ENCODE measurements around the gene CCR1. TPM values are rescaled to one million over a fixed set of nuclear protein-coding genes. Genes with fewer than 3 reads are reported as not detected.

The CCR1 gene
- total RNA-seq, 1 donor: 1.1 TPM

DNA sequence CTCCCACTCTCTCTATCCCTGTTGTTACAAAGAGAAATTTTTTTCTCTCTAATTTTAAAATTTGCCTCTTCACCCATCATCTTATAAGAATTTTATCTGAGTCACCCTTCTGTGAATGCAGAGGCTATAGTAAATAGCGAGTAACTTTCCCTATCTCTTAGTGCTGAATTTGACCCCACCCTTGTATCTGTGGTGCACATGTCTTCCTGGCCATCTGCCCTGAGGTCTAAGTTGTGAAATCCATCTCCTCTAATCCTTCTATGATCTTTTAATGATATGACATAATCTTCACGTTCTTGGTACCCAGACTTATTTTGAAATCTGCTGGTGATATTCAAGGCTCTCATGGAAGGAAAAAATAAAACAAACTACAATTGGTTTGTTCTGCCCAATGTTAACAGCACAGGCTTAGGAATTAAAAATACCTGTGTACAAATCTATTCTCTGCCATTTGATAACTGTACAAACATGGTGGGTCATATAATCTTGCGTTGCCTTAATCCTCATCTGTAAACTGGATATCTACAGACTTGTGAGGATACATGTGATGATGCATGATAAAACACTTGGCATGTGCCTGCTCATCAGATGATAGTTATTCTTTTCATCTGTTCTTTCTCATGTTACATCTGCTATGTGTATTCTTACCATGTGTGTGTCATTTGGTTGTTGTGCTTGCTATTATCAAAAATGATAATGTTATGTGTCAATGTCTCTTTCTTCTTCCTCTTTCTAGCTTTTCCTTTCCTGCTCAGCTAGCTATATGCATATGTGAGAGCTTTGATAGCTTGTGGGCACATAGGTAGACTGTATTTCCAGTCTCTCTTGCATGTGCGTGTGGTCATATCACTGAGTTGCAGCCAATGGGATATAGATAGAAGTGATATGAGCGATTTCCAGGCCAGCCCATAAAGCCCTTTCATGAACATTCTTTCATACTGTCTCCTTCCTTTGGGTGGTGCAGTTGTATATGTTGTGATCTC lies 20.4 kb upstream of the CCR1 start:
- TF ChIP-seq, protein P1, sequence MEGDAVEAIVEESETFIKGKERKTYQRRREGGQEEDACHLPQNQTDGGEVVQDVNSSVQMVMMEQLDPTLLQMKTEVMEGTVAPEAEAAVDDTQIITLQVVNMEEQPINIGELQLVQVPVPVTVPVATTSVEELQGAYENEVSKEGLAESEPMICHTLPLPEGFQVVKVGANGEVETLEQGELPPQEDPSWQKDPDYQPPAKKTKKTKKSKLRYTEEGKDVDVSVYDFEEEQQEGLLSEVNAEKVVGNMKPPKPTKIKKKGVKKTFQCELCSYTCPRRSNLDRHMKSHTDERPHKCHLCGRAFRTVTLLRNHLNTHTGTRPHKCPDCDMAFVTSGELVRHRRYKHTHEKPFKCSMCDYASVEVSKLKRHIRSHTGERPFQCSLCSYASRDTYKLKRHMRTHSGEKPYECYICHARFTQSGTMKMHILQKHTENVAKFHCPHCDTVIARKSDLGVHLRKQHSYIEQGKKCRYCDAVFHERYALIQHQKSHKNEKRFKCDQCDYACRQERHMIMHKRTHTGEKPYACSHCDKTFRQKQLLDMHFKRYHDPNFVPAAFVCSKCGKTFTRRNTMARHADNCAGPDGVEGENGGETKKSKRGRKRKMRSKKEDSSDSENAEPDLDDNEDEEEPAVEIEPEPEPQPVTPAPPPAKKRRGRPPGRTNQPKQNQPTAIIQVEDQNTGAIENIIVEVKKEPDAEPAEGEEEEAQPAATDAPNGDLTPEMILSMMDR (IDR thresholded peaks at IDR 0.05; ENCODE audit: extremely low read depth, low read depth, low read length): no peak
- DNase-seq (ENCODE audit: insufficient read length, low spot score, missing footprints): peak; percentile 21
- H3K27me3 ChIP-seq (ENCODE audit: insufficient read depth, low read length): peaks cover 43% of the 10 kb centered on the region
- H3K79me2 ChIP-seq (ENCODE audit: insufficient read depth, low read length): no peaks in the 10 kb centered on the region
- H3K4me1 ChIP-seq (ENCODE audit: insufficient read depth, low read length): no peaks in the 10 kb centered on the region
- H4K20me1 ChIP-seq (ENCODE audit: insufficient read depth, low read length): no peaks in the 10 kb centered on the region
- no peak overlapping the region for H3K4me3 ChIP-seq (ENCODE audit: insufficient read depth, low read length)
- H2AFZ ChIP-seq (ENCODE audit: low read length): no peak overlapping the region
- H3K4me2 ChIP-seq (ENCODE audit: insufficient read depth, low read length): no peak overlapping the region
- H3K36me3 ChIP-seq (ENCODE audit: insufficient read depth, low read length): no peaks in the 10 kb centered on the region
- no peaks in the 10 kb centered on the region for H3K9me3 ChIP-seq (ENCODE audit: low read depth, low read length)
- H3K27ac ChIP-seq (ENCODE audit: low read depth, low read length): no peak overlapping the region

DNA sequence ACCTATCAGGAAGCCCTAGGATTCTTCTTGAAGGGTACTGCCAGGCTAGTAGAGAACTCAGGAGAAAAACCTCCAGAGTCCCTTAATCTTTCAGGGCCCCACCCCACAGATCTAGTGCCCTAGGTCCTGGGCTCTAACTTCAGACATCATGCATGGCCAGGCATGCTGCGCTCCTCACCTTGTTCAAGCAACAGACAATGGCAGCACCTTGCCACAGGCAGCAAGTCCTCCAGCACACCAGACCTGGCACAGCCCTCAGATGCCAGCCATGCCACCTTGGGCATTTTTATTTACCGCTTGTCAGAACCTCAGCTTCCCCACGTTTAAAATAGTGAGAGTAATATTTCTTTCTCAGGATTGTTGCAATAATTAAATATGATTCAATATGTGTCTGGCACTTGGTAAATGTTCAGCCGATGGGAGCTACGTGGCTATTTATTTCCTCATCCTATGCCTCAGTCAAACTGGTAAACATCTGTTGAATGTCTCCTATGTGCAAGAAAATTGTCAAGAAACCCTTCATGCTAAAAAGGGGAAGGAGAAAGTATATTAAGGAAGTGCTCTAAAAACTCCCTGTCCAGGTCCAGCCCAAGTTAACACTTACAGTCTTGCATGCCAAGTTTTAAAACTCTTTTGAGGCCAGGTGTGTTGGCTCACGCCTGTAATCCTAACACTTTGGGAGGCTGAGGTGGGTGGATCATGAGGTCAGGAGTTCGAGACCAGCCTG lies 14.5 kb upstream of the CCR1 start:
- H3K36me3 ChIP-seq (ENCODE audit: insufficient read depth, low read length): no peaks in the 10 kb centered on the region
- TF ChIP-seq, protein P1 (IDR thresholded peaks at IDR 0.05; ENCODE audit: extremely low read depth, low read depth, low read length): no peak
- H3K4me2 ChIP-seq (ENCODE audit: insufficient read depth, low read length): no peak overlapping the region
- no peak overlapping the region for H3K27ac ChIP-seq (ENCODE audit: low read depth, low read length)
- H3K4me3 ChIP-seq (ENCODE audit: insufficient read depth, low read length): no peak overlapping the region
- no peak for DNase-seq (ENCODE audit: insufficient read length, low spot score, missing footprints)
- H4K20me1 ChIP-seq (ENCODE audit: insufficient read depth, low read length): no peaks in the 10 kb centered on the region
- no peak overlapping the region for H2AFZ ChIP-seq (ENCODE audit: low read length)
- H3K4me1 ChIP-seq (ENCODE audit: insufficient read depth, low read length): no peaks in the 10 kb centered on the region
- H3K9me3 ChIP-seq (ENCODE audit: low read depth, low read length): no peaks in the 10 kb centered on the region
- H3K79me2 ChIP-seq (ENCODE audit: insufficient read depth, low read length): no peaks in the 10 kb centered on the region
- peaks cover 46% of the 10 kb centered on the region for H3K27me3 ChIP-seq (ENCODE audit: insufficient read depth, low read length)

DNA sequence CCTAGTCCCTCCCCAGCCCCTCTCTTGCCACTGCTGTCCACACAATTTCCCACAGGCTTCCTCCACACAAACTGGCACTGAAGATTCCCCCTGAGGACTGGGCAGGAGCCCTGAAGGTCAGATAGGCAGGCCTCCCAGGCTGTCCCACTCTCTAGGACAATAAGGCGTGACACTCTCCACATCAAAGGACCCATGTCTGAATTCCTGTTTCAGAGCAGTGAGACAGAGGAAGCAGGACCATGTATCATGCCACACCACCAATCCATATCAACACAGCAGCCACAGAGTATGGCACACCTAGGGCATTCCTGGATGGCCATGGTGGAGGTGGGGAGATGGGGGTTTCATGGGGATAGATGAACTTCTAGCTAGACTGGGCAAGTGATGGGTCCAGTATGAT lies 13.8 kb upstream of the CCR1 start:
- no peak overlapping the region for H2AFZ ChIP-seq (ENCODE audit: low read length)
- H3K36me3 ChIP-seq (ENCODE audit: insufficient read depth, low read length): no peaks in the 10 kb centered on the region
- peaks cover 49% of the 10 kb centered on the region for H3K27me3 ChIP-seq (ENCODE audit: insufficient read depth, low read length)
- no peak overlapping the region for H3K4me2 ChIP-seq (ENCODE audit: insufficient read depth, low read length)
- H3K9me3 ChIP-seq (ENCODE audit: low read depth, low read length): no peaks in the 10 kb centered on the region
- no peaks in the 10 kb centered on the region for H4K20me1 ChIP-seq (ENCODE audit: insufficient read depth, low read length)
- TF ChIP-seq, protein P1 (IDR thresholded peaks at IDR 0.05; ENCODE audit: extremely low read depth, low read depth, low read length): no peak
- peak; percentile 18 for DNase-seq (ENCODE audit: insufficient read length, low spot score, missing footprints)
- H3K27ac ChIP-seq (ENCODE audit: low read depth, low read length): no peak overlapping the region
- no peaks in the 10 kb centered on the region for H3K79me2 ChIP-seq (ENCODE audit: insufficient read depth, low read length)
- no peak overlapping the region for H3K4me3 ChIP-seq (ENCODE audit: insufficient read depth, low read length)
- no peaks in the 10 kb centered on the region for H3K4me1 ChIP-seq (ENCODE audit: insufficient read depth, low read length)

DNA sequence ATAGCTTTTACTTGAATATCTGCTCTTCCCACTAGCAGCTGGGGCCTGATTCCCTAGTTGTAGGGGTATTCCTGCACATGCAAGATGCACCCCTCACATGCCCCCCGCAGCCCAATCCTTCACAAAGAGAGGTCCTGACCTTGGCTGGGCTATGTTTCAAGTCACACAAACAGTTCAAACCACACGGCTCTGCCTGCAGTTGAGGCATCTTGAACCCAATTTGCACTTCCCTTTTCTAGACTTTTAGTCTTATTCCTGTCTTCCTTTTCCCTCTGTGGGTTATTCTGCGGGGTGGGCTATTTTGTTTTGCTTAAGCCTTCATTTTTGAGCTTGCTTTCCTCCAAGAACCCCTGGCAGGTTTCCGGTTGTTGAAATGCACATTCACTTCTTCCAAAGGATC lies 13.3 kb upstream of the CCR1 start:
- DNase-seq (ENCODE audit: insufficient read length, low spot score, missing footprints): no peak
- Histone ChIP-seq H3K36me3 (ENCODE audit: insufficient read depth, low read length) (no peaks in the 10 kb centered on the region), H3K4me1 (ENCODE audit: insufficient read depth, low read length) (no peaks in the 10 kb centered on the region), H3K27ac (ENCODE audit: low read depth, low read length) (no peak overlapping the region), H3K4me2 (ENCODE audit: insufficient read depth, low read length) (no peak overlapping the region), H2AFZ (ENCODE audit: low read length) (no peak overlapping the region), H3K79me2 (ENCODE audit: insufficient read depth, low read length) (no peaks in the 10 kb centered on the region), H3K4me3 (ENCODE audit: insufficient read depth, low read length) (no peak overlapping the region), H4K20me1 (ENCODE audit: insufficient read depth, low read length) (no peaks in the 10 kb centered on the region), H3K27me3 (ENCODE audit: insufficient read depth, low read length) (peaks cover 47% of the 10 kb centered on the region), H3K9me3 (ENCODE audit: low read depth, low read length) (no peaks in the 10 kb centered on the region)
- TF ChIP-seq, protein P1 (IDR thresholded peaks at IDR 0.05; ENCODE audit: extremely low read depth, low read depth, low read length): no peak

Data from osteoblast (primary cell).